Erythroblast (primary cell): ENCODE measurements around the gene ZMIZ1.

Experiments used
- GATA1 ChIP-seq: IDR thresholded peaks from 2 replicates; pipeline ENCODE4 v1.6.1; 2011; ENCODE audit warnings: low read depth, mild to moderate bottlenecking, control low read depth, low read length, moderate library complexity
- POLR2A ChIP-seq: IDR thresholded peaks from 2 replicates; pipeline ENCODE4 v1.6.1; 2011; ENCODE audit warnings: mild to moderate bottlenecking, low read length

DNA sequence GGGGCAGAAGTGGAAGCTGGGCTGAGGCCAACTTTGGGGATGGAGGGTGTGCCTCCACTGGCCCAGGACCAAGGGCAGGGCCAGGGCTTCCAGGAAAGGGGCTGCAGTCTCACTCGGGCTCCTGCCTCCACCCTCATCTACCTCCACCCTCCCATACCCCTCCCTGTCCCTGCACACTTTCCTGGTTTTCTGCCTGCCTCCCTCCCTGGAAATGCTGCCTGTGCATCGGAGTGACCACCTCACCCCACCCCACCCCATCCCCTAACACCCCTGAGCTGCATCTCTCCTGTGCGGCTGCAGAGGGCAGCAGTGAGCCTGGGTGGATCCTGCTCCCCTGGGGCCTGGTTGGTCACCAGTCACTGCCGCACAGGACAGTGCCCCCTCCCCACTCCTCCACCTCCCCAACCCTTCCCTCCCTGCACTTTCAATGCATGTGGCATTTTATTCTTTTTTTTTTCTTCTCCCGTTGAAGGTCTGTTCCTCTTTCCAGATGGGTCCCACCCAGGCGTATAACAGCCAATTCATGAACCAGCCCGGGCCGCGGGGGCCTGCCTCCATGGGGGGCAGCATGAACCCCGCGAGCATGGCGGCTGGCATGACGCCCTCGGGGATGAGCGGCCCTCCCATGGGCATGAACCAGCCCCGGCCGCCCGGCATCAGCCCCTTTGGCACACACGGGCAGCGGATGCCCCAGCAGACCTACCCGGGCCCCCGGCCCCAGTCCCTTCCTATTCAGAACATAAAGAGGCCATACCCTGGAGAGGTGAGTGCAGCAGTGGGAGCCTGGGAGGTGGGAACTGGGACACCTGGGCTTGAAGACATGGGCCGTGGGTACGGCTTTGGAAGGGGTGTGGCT lies 224.4 kb downstream of the ZMIZ1 start:
- TF ChIP-seq POLR2A, result no peak
- TF ChIP-seq GATA1, result no peak
